ENCODE data around the gene OR6S1. TPM values are rescaled to one million over a fixed set of nuclear protein-coding genes. Genes with fewer than 3 reads are reported as not detected.

Gene OR6S1
- total and polyA plus RNA-seq, 2 of the 8 experiments (the other 6 are each of a cell fraction or from before 2014, with no cell fraction given): not detected

GRCh38 chr14:20610002-20610765, 31.3 kb downstream of the OR6S1 start:
- Histone ChIP-seq H2BK15ac (ENCODE audit: low read length) (no peak overlapping the region), H3K4me1 (replicated peaks in 1 of 4; ENCODE audit: control insufficient read depth in 3 of 4, insufficient read depth in 4 of 4, low read length in 3 of 4) (peaks cover 0 to 2% (median 0%) of the 10 kb centered on the region in 4 experiments; a peak in 2 of 7 replicates), H3K79me2 (ENCODE audit: control insufficient read depth in 1 of 2, insufficient read depth in 2 of 2, low read length in 2 of 2) (no peaks in the 10 kb centered on the region), H2BK12ac (ENCODE audit: low read depth, low read length) (no peak overlapping the region), H3K9me3 (ENCODE audit: insufficient read depth in 2 of 2, low read depth in 1 of 2, low read length in 1 of 2) (no peaks in the 10 kb centered on the region), H2AFZ (ENCODE audit: low read length) (peak overlapping the region; percentile 96), H3K9ac (replicated peaks in 1 of 4; ENCODE audit: extremely low read depth in 1 of 4, low read depth in 3 of 4, low read length in 3 of 4) (peak overlapping the region; percentile 51 to 80 (median 61); a peak in 6 of 7 replicates), H4K5ac (ENCODE audit: insufficient read length, low read depth, low read length) (no peak overlapping the region), H4K8ac (ENCODE audit: extremely low read depth, insufficient read depth, low read length) (no peak overlapping the region), H3K4me3 (ENCODE audit: extremely low read depth in 1 of 4, insufficient read depth in 2 of 4, low read depth in 3 of 4, low read length in 4 of 4) (peak overlapping the region; percentile 61 to 98 (median 95)), H3K27me3 (replicated peaks in 1 of 4; ENCODE audit: control insufficient read depth in 3 of 4, extremely low read depth in 1 of 4, insufficient read depth in 3 of 4, low read length in 3 of 4) (no peaks in the 10 kb centered on the region), H3K23me2 (ENCODE audit: low read depth, low read length) (peaks cover 4% of the 10 kb centered on the region), H4K91ac (replicated peaks; ENCODE audit: insufficient read length, low read length) (no peak overlapping the region), H2AK5ac (ENCODE audit: low read depth, low read length) (no peak overlapping the region), H3K79me1 (ENCODE audit: low read depth, low read length) (no peaks in the 10 kb centered on the region), H2BK120ac (replicated peaks; ENCODE audit: low read depth, low read length) (no peak overlapping the region), H3K27ac (ENCODE audit: low read depth, low read length) (peak overlapping the region; percentile 8; the same call in 1 of the 2 replicates), H3K56ac (replicated peaks; ENCODE audit: insufficient read length, low read depth, low read length) (peak overlapping the region; percentile 9), H3K36me3 (ENCODE audit: control insufficient read depth in 2 of 4, insufficient read depth in 4 of 4, low read length in 3 of 4) (no peaks in the 10 kb centered on the region), H3K18ac (ENCODE audit: extremely low read depth, low read length) (no peak overlapping the region), H3K23ac (ENCODE audit: insufficient read length) (no peak overlapping the region), H3K14ac (ENCODE audit: insufficient read length) (no peak overlapping the region), H3K4ac (replicated peaks; ENCODE audit: insufficient read length, low read depth, low read length) (no peak overlapping the region), H4K20me1 (replicated peaks in 1 of 2; ENCODE audit: control insufficient read depth in 1 of 2, insufficient read depth in 2 of 2, low read length in 2 of 2) (no peaks in the 10 kb centered on the region), H2BK20ac (ENCODE audit: low read length) (no peak overlapping the region), H2BK5ac (ENCODE audit: low read depth, low read length) (0 out of 2 replicates have a peak overlapping the region, but pooled peaks have one; percentile 37), H3K4me2 (ENCODE audit: insufficient read depth in 1 of 2, low read depth in 2 of 2, low read length in 2 of 2) (peak overlapping the region; percentile 66 to 78)
- peak in 1 of 2 experiments; percentile 94 for DNase-seq (ENCODE audit: low read depth in 1 of 2, low spot score in 2 of 2)
- no peak for FAIRE-seq
- CTCF ChIA-PET (ENCODE audit: partially characterized antibody): interaction anchor here (0.7 to 8.9 kb wide), 23 partner anchors 11 to 282 kb away, joined by 3 to 114 read pairs (median 4); partner anchors contain the start of genes RNASE11, RNASE9 and TEP1
- 12% methylated on average over 27 of the region's 27 CpGs; no CpG with 5 or more reads in 1 of the 2 experiments for WGBS, 2 experiments (ENCODE audit: extremely low coverage in 1 of 2, insufficient coverage in 1 of 2, insufficient read length in 1 of 2, insufficient replicate concordance in 2 of 2, low coverage in 1 of 2, low lambda C conversion rate in 2 of 2, missing lambda C conversion rate in 1 of 2)
- POLR2A ChIA-PET (ENCODE audit: partially characterized antibody): interaction anchor here (0.6 to 7.8 kb wide), 3 partner anchors 21 to 285 kb away, joined by 3 to 49 read pairs (median 3); partner anchors contain the start of gene PNP
- TF ChIP-seq HDAC6 (IDR thresholded peaks at IDR 0.05; ENCODE audit: low read depth, low read length): no peak
- TF ChIP-seq TAF7 (optimal IDR thresholded peaks at IDR 0.05; ENCODE audit: borderline replicate concordance, low read depth, low read length): no peak
- TF ChIP-seq, protein P1, sequence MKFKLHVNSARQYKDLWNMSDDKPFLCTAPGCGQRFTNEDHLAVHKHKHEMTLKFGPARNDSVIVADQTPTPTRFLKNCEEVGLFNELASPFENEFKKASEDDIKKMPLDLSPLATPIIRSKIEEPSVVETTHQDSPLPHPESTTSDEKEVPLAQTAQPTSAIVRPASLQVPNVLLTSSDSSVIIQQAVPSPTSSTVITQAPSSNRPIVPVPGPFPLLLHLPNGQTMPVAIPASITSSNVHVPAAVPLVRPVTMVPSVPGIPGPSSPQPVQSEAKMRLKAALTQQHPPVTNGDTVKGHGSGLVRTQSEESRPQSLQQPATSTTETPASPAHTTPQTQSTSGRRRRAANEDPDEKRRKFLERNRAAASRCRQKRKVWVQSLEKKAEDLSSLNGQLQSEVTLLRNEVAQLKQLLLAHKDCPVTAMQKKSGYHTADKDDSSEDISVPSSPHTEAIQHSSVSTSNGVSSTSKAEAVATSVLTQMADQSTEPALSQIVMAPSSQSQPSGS (IDR thresholded peaks at IDR 0.05; ENCODE audit: low read length): no peak
- TF ChIP-seq, protein P2, sequence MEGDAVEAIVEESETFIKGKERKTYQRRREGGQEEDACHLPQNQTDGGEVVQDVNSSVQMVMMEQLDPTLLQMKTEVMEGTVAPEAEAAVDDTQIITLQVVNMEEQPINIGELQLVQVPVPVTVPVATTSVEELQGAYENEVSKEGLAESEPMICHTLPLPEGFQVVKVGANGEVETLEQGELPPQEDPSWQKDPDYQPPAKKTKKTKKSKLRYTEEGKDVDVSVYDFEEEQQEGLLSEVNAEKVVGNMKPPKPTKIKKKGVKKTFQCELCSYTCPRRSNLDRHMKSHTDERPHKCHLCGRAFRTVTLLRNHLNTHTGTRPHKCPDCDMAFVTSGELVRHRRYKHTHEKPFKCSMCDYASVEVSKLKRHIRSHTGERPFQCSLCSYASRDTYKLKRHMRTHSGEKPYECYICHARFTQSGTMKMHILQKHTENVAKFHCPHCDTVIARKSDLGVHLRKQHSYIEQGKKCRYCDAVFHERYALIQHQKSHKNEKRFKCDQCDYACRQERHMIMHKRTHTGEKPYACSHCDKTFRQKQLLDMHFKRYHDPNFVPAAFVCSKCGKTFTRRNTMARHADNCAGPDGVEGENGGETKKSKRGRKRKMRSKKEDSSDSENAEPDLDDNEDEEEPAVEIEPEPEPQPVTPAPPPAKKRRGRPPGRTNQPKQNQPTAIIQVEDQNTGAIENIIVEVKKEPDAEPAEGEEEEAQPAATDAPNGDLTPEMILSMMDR (IDR thresholded peaks at IDR 0.05; ENCODE audit: control extremely low read depth in 1 of 3, insufficient read depth in 1 of 3, low read depth in 1 of 3, low read length in 3 of 3): no peak
- TF ChIP-seq TEAD4 (IDR thresholded peaks at IDR 0.05; ENCODE audit: low read depth, low read length): peak; percentile 40; the same call in 1 of the 2 replicates
- TF ChIP-seq NANOG (IDR thresholded peaks at IDR 0.05; ENCODE audit: insufficient read depth, low read depth, low read length, poor library complexity, severe bottlenecking): no peak
